HG02884 (cell line): ENCODE results near the gene GTF3C5.
"Not testable (repeated sequence)": the region's sequence is repeated elsewhere in the genome, so short reads cannot be mapped to it uniquely, and the experiment has no call there.

ENCODE experiments used
- ATAC-seq: cut with Tn5 transposase; IDR thresholded peaks from one replicate; pipeline ENCODE4 v1.9.1; 2021; ENCODE audit warnings: mild to moderate bottlenecking, moderate library complexity; ENCODE audit not compliant: unreplicated experiment

GTF3C5 gene

GRCh38 chr9:133067813-133068212, 37.0 kb downstream of the GTF3C5 start:
- no peak for ATAC-seq

GRCh38 chr9:133068431-133068830, 37.6 kb downstream of the GTF3C5 start:
- not testable (repeated sequence) for ATAC-seq

GRCh38 chr9:133070500-133070961, 39.7 kb downstream of the GTF3C5 start:
- not testable (repeated sequence) for ATAC-seq

- ATAC-seq, result not testable (repeated sequence)
Measured at GRCh38 chr9:133070985-133071384, 40.2 kb downstream of the GTF3C5 start.

- no peak for ATAC-seq
Measured at GRCh38 chr9:133071484-133072150, 40.8 kb downstream of the GTF3C5 start.

GRCh38 chr9:133072210-133072609, 41.4 kb downstream of the GTF3C5 start:
- ATAC-seq, result not testable (repeated sequence)

- ATAC-seq, result no peak
Measured at GRCh38 chr9:133073086-133074014, 42.6 kb downstream of the GTF3C5 start.

- ATAC-seq, result no peak
Measured at GRCh38 chr9:133074111-133074651, 43.4 kb downstream of the GTF3C5 start.

- ATAC-seq, result no peak
Measured at GRCh38 chr9:133075925-133076630, 45.3 kb downstream of the GTF3C5 start.

GRCh38 chr9:133076691-133077090, 45.9 kb downstream of the GTF3C5 start:
- no peak for ATAC-seq

- ATAC-seq, result no peak
Measured at GRCh38 chr9:133078486-133078885, 47.7 kb downstream of the GTF3C5 start.

- ATAC-seq, result no peak
Measured at GRCh38 chr9:133080161-133080560, 49.4 kb downstream of the GTF3C5 start.

- ATAC-seq, result not testable (repeated sequence)
Measured at GRCh38 chr9:133080786-133081779, 50.3 kb downstream of the GTF3C5 start.

- ATAC-seq, result not testable (repeated sequence)
Measured at GRCh38 chr9:133081957-133082644, 51.3 kb downstream of the GTF3C5 start.

- not testable (repeated sequence) for ATAC-seq
Measured at GRCh38 chr9:133083688-133084087, 52.9 kb downstream of the GTF3C5 start.

GRCh38 chr9:133086212-133086860, 55.5 kb downstream of the GTF3C5 start:
- not testable (repeated sequence) for ATAC-seq

GRCh38 chr9:133086894-133087293, 56.1 kb downstream of the GTF3C5 start:
- no peak for ATAC-seq

GRCh38 chr9:133087429-133088145, 56.8 kb downstream of the GTF3C5 start:
- ATAC-seq, result no peak
